Measurements from ENCODE around the gene C11orf21.

Gene C11orf21

GRCh38 chr11:2319791-2320472, 18.2 kb upstream of the C11orf21 start:
- Histone ChIP-seq H3K4me3 (ENCODE audit: low read depth, low read length) (no peak overlapping the region), H3K9me3 (ENCODE audit: control insufficient read depth, insufficient read depth, low read length) (no peaks in the 10 kb centered on the region), H3K4me1 (ENCODE audit: control insufficient read depth, insufficient read depth, low read length) (no peaks in the 10 kb centered on the region), H3K9ac (ENCODE audit: low read depth, low read length) (no peak overlapping the region), H3K36me3 (ENCODE audit: control insufficient read depth, insufficient read depth, low read length) (no peaks in the 10 kb centered on the region), H3K27me3 (ENCODE audit: control insufficient read depth, insufficient read depth, low read length) (no peaks in the 10 kb centered on the region)

- Histone ChIP-seq H3K4me1 (ENCODE audit: control insufficient read depth, insufficient read depth, low read length) (no peaks in the 10 kb centered on the region), H3K9ac (ENCODE audit: low read depth, low read length) (no peak overlapping the region)
Observed at GRCh38 chr11:2318707-2319106, 17.0 kb upstream of the C11orf21 start.

GRCh38 chr11:2318123-2318522, 16.4 kb upstream of the C11orf21 start:
- Histone ChIP-seq H3K27me3 (ENCODE audit: control insufficient read depth, insufficient read depth, low read length) (no peaks in the 10 kb centered on the region), H3K36me3 (ENCODE audit: control insufficient read depth, insufficient read depth, low read length) (no peaks in the 10 kb centered on the region), H3K9me3 (ENCODE audit: control insufficient read depth, insufficient read depth, low read length) (no peaks in the 10 kb centered on the region), H3K9ac (ENCODE audit: low read depth, low read length) (no peak overlapping the region), H3K4me3 (ENCODE audit: low read depth, low read length) (no peak overlapping the region), H3K4me1 (ENCODE audit: control insufficient read depth, insufficient read depth, low read length) (no peaks in the 10 kb centered on the region)

More at GRCh38 chr11:2318707-2319106, 17.0 kb upstream of the C11orf21 start:
- Histone ChIP-seq H3K36me3 (ENCODE audit: control insufficient read depth, insufficient read depth, low read length) (no peaks in the 10 kb centered on the region), H3K9me3 (ENCODE audit: control insufficient read depth, insufficient read depth, low read length) (no peaks in the 10 kb centered on the region), H3K27me3 (ENCODE audit: control insufficient read depth, insufficient read depth, low read length) (no peaks in the 10 kb centered on the region), H3K4me3 (ENCODE audit: low read depth, low read length) (no peak overlapping the region)

- Histone ChIP-seq H3K36me3 (ENCODE audit: control insufficient read depth, insufficient read depth, low read length) (no peaks in the 10 kb centered on the region), H3K4me3 (ENCODE audit: low read depth, low read length) (no peak overlapping the region), H3K9ac (ENCODE audit: low read depth, low read length) (no peak overlapping the region), H3K9me3 (ENCODE audit: control insufficient read depth, insufficient read depth, low read length) (no peaks in the 10 kb centered on the region), H3K4me1 (ENCODE audit: control insufficient read depth, insufficient read depth, low read length) (no peaks in the 10 kb centered on the region), H3K27me3 (ENCODE audit: control insufficient read depth, insufficient read depth, low read length) (no peaks in the 10 kb centered on the region)
Observed at GRCh38 chr11:2317354-2318050, 15.8 kb upstream of the C11orf21 start.

- Histone ChIP-seq H3K9me3 (ENCODE audit: control insufficient read depth, insufficient read depth, low read length) (no peaks in the 10 kb centered on the region), H3K9ac (ENCODE audit: low read depth, low read length) (no peak overlapping the region), H3K4me1 (ENCODE audit: control insufficient read depth, insufficient read depth, low read length) (no peaks in the 10 kb centered on the region), H3K4me3 (ENCODE audit: low read depth, low read length) (no peak overlapping the region), H3K36me3 (ENCODE audit: control insufficient read depth, insufficient read depth, low read length) (no peaks in the 10 kb centered on the region), H3K27me3 (ENCODE audit: control insufficient read depth, insufficient read depth, low read length) (no peaks in the 10 kb centered on the region)
Observed at GRCh38 chr11:2316963-2317244, 15.2 kb upstream of the C11orf21 start.

- no peaks in the 10 kb centered on the region for H3K27me3 ChIP-seq (ENCODE audit: control insufficient read depth, insufficient read depth, low read length)
- H3K4me3 ChIP-seq (ENCODE audit: low read depth, low read length), result no peak overlapping the region
- H3K36me3 ChIP-seq (ENCODE audit: control insufficient read depth, insufficient read depth, low read length), result no peaks in the 10 kb centered on the region
- no peaks in the 10 kb centered on the region for H3K9me3 ChIP-seq (ENCODE audit: control insufficient read depth, insufficient read depth, low read length)
- H3K9ac ChIP-seq (ENCODE audit: low read depth, low read length), result no peak overlapping the region
- H3K4me1 ChIP-seq (ENCODE audit: control insufficient read depth, insufficient read depth, low read length), result no peaks in the 10 kb centered on the region
Observed at GRCh38 chr11:2316169-2316962, 14.6 kb upstream of the C11orf21 start.

GRCh38 chr11:2315395-2316168, 13.9 kb upstream of the C11orf21 start:
- H3K9ac ChIP-seq (ENCODE audit: low read depth, low read length), result no peak overlapping the region
- H3K9me3 ChIP-seq (ENCODE audit: control insufficient read depth, insufficient read depth, low read length), result no peaks in the 10 kb centered on the region
- H3K4me3 ChIP-seq (ENCODE audit: low read depth, low read length), result no peak overlapping the region
- no peaks in the 10 kb centered on the region for H3K4me1 ChIP-seq (ENCODE audit: control insufficient read depth, insufficient read depth, low read length)
- H3K27me3 ChIP-seq (ENCODE audit: control insufficient read depth, insufficient read depth, low read length), result no peaks in the 10 kb centered on the region
- H3K36me3 ChIP-seq (ENCODE audit: control insufficient read depth, insufficient read depth, low read length), result no peaks in the 10 kb centered on the region

- Histone ChIP-seq H3K9me3 (ENCODE audit: control insufficient read depth, insufficient read depth, low read length) (no peaks in the 10 kb centered on the region), H3K4me3 (ENCODE audit: low read depth, low read length) (no peak overlapping the region), H3K36me3 (ENCODE audit: control insufficient read depth, insufficient read depth, low read length) (no peaks in the 10 kb centered on the region), H3K4me1 (ENCODE audit: control insufficient read depth, insufficient read depth, low read length) (no peaks in the 10 kb centered on the region), H3K27me3 (ENCODE audit: control insufficient read depth, insufficient read depth, low read length) (no peaks in the 10 kb centered on the region), H3K9ac (ENCODE audit: low read depth, low read length) (no peak overlapping the region)
Observed at GRCh38 chr11:2314525-2315394, 13.0 kb upstream of the C11orf21 start.

GRCh38 chr11:2314136-2314524, 12.4 kb upstream of the C11orf21 start:
- Histone ChIP-seq H3K9me3 (ENCODE audit: control insufficient read depth, insufficient read depth, low read length) (no peaks in the 10 kb centered on the region), H3K4me1 (ENCODE audit: control insufficient read depth, insufficient read depth, low read length) (no peaks in the 10 kb centered on the region), H3K9ac (ENCODE audit: low read depth, low read length) (no peak overlapping the region), H3K4me3 (ENCODE audit: low read depth, low read length) (no peak overlapping the region), H3K27me3 (ENCODE audit: control insufficient read depth, insufficient read depth, low read length) (no peaks in the 10 kb centered on the region), H3K36me3 (ENCODE audit: control insufficient read depth, insufficient read depth, low read length) (no peaks in the 10 kb centered on the region)

- no peaks in the 10 kb centered on the region for H3K27me3 ChIP-seq (ENCODE audit: control insufficient read depth, insufficient read depth, low read length)
- H3K4me3 ChIP-seq (ENCODE audit: low read depth, low read length), result no peak overlapping the region
- no peak overlapping the region for H3K9ac ChIP-seq (ENCODE audit: low read depth, low read length)
- H3K36me3 ChIP-seq (ENCODE audit: control insufficient read depth, insufficient read depth, low read length), result no peaks in the 10 kb centered on the region
- no peaks in the 10 kb centered on the region for H3K4me1 ChIP-seq (ENCODE audit: control insufficient read depth, insufficient read depth, low read length)
- no peaks in the 10 kb centered on the region for H3K9me3 ChIP-seq (ENCODE audit: control insufficient read depth, insufficient read depth, low read length)
Observed at GRCh38 chr11:2313051-2313951, 11.6 kb upstream of the C11orf21 start.
